K562 (cell line): ENCODE data around the gene WIPF3. TPM values are rescaled to one million over a fixed set of nuclear protein-coding genes. Genes with fewer than 3 reads are reported as not detected.

Source experiments
- BRCA1 ChIP-seq, 2 experiments: fragments of 450-650 bp in 1 of 2; sonication (generic) in 1 of 2; formaldehyde crosslinking in 1 of 2; IDR thresholded peaks; 2 replicates each; pipeline versions ENCODE4 v1.5.0 to v1.6.1; 2017 to 2020; ENCODE audit warnings: mild to moderate bottlenecking in 1 of 2, missing genetic modification reagents in 1 of 2
- FOSL1 ChIP-seq: fragments of 200-800 bp; sonication (Bioruptor generic); conservative IDR thresholded peaks from 2 replicates; pipeline ENCODE4 v1.6.1; 2016; ENCODE audit warnings: missing genetic modification characterization, missing compliant biosample characterization
- GABPA ChIP-seq: fragments of 200-800 bp; sonication (Bioruptor generic); conservative IDR thresholded peaks from 2 replicates; pipeline ENCODE4 v1.6.1; 2016; ENCODE audit warnings: low read depth, missing genetic modification characterization, missing compliant biosample characterization
- KDM2B ChIP-seq: fragments of 250-450 bp; sonication (Bioruptor Pico); IDR thresholded peaks from 2 replicates; pipeline ENCODE4 v1.8.0; 2021; ENCODE audit warnings: mild to moderate bottlenecking, moderate library complexity
- LARP7 ChIP-seq: fragments of 450-650 bp; IDR thresholded peaks from 2 replicates; pipeline ENCODE4 v1.6.1; 2016
- MCM7 ChIP-seq, 2 experiments: fragments of 450-650 bp; IDR thresholded peaks; 2 replicates each; pipeline ENCODE4 v1.6.1; 2016 to 2018
- POLR2AphosphoS5 ChIP-seq: IDR thresholded peaks from 2 replicates; pipeline ENCODE4 v1.6.1; 2011; ENCODE audit warnings: mild to moderate bottlenecking, low read depth, low read length, moderate library complexity; ENCODE audit not compliant: control insufficient read depth, insufficient read depth
- PTTG1 ChIP-seq: fragments of 450-650 bp; IDR thresholded peaks from 2 replicates; pipeline ENCODE4 v1.6.1; 2016; ENCODE audit warnings: low read depth, mild to moderate bottlenecking, missing genetic modification characterization, missing compliant biosample characterization
- RCOR1 ChIP-seq, 2 experiments: IDR thresholded peaks; 2 replicates each; pipeline ENCODE4 v1.6.1; 2012; ENCODE audit warnings: low read depth in 2 of 2, low read length in 2 of 2, borderline replicate concordance in 1 of 2, improper control_type of control experiment in 1 of 2
- SNAPC5 ChIP-seq: fragments of 250-450 bp; sonication (Bioruptor Pico); IDR thresholded peaks from 2 replicates; pipeline ENCODE4 v1.8.0; 2021; ENCODE audit warnings: moderate library complexity, mild to moderate bottlenecking, inconsistent platforms
- ZFP36 ChIP-seq: fragments of 150-350 bp; IDR thresholded peaks from 2 replicates; pipeline ENCODE4 v1.6.1; 2018; ENCODE audit warnings: low read length, low read depth; ENCODE audit not compliant: partially characterized antibody
- ZNF551 ChIP-seq: fragments of 250-450 bp; sonication (Bioruptor Pico); IDR thresholded peaks from 2 replicates; pipeline ENCODE4 v1.5.0; 2021; ENCODE audit warnings: mild to moderate bottlenecking, moderate library complexity
- ZNF696 ChIP-seq: fragments of 250-450 bp; sonication (Bioruptor Pico); conservative IDR thresholded peaks from 2 replicates; pipeline ENCODE4 v1.4.0; 2020; ENCODE audit warnings: mild to moderate bottlenecking, moderate library complexity
- ZNF780A ChIP-seq: fragments of 250-450 bp; sonication (Bioruptor Pico); IDR thresholded peaks from 2 replicates; pipeline ENCODE4 v1.5.0; 2021; ENCODE audit warnings: mild to moderate bottlenecking
- polyA plus RNA-seq, 8 experiments: library from polyadenylated mRNA; depleted of rRNA in 4 of 8; stranded (reverse) in 5 of 8; unstranded in 3 of 8; fragments of >200 nt; fragmentation: Nextera tagmentation in 2 of 8; fragmentation: Illumina TruSeq in 1 of 8; extraction: Ambion mirVana in 2 of 8; extraction: Trizol in 1 of 8; gene quantifications; 2 replicates each; pipeline versions ENCODE4 v1.2.1 to v1.2.3, GENCODE V29; 2011 to 2014; ENCODE audit warnings: inconsistent platforms in 1 of 8, missing spikeins in 1 of 8
- total RNA-seq, 7 experiments: library from RNA; depleted of rRNA in 6 of 7; stranded (reverse); fragments of >200 nt in 6 of 7; fragmentation: Illumina TruSeq in 2 of 7; extraction: Trizol in 2 of 7; gene quantifications; 2 replicates each; pipeline versions ENCODE4 v1.2.1 to v1.2.3, GENCODE V29; 2011 to 2021; ENCODE audit warnings: low replicate concordance in 1 of 7
- TF ChIP-seq, protein P1 (sequence below): fragments of 250-450 bp; sonication (Bioruptor Pico); IDR thresholded peaks from 2 replicates; pipeline ENCODE4 v1.5.0; 2021; ENCODE audit warnings: mild to moderate bottlenecking, moderate library complexity
- TF ChIP-seq, protein P2 (sequence below): fragments of 250-450 bp; sonication (Bioruptor Pico); IDR thresholded peaks from 2 replicates; pipeline ENCODE4 v1.8.0; 2021; ENCODE audit warnings: borderline replicate concordance, mild to moderate bottlenecking, moderate library complexity; ENCODE audit not compliant: poor library complexity, severe bottlenecking
- TF ChIP-seq, protein P3 (sequence below): fragments of 450-650 bp; IDR thresholded peaks from 2 replicates; pipeline ENCODE4 v1.6.1; 2017; ENCODE audit warnings: antibody characterized with exemption, mild to moderate bottlenecking
- TF ChIP-seq, protein P4 (sequence below): fragments of 450-650 bp; conservative IDR thresholded peaks from 2 replicates; pipeline ENCODE4 v1.6.1; 2016; ENCODE audit warnings: missing genetic modification characterization, low read depth, mild to moderate bottlenecking, control low read depth, missing compliant biosample characterization

Gene WIPF3
- total and polyA plus RNA-seq, 9 of the 15 experiments (the other 6 are each of a cell fraction or from before 2014, with no cell fraction given), result 0.18 to 3.2 (median 1.7) TPM

DNA sequence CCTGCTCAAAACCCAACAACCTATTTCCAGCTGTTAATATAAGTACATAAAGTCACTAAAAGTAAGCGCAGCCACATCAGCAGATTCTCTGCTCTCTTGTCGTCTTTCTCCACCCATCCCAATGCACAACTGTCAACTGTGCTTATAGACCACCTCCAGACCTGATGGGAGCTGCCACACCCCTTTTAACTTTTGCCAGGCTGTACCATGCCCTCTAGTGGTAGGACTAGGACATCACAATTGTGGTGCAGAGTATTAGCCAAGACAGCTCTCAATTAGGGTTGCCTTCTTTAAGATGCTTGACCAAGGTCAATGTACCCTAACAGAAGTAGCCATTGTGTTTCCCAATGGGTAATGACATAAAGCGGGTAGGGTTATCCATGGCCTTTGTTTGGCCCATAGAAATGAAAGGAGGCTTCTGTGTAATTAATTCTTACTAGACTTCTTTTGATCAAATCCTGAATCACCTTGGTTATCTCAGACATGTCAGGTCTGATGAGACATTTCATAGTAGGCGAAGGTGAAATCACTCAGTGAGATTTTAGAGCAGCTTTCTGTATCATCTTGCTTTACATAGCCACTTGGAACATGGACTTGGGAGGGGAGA lies 115.2 kb downstream of the WIPF3 start (continued):
- TF ChIP-seq, protein P1, sequence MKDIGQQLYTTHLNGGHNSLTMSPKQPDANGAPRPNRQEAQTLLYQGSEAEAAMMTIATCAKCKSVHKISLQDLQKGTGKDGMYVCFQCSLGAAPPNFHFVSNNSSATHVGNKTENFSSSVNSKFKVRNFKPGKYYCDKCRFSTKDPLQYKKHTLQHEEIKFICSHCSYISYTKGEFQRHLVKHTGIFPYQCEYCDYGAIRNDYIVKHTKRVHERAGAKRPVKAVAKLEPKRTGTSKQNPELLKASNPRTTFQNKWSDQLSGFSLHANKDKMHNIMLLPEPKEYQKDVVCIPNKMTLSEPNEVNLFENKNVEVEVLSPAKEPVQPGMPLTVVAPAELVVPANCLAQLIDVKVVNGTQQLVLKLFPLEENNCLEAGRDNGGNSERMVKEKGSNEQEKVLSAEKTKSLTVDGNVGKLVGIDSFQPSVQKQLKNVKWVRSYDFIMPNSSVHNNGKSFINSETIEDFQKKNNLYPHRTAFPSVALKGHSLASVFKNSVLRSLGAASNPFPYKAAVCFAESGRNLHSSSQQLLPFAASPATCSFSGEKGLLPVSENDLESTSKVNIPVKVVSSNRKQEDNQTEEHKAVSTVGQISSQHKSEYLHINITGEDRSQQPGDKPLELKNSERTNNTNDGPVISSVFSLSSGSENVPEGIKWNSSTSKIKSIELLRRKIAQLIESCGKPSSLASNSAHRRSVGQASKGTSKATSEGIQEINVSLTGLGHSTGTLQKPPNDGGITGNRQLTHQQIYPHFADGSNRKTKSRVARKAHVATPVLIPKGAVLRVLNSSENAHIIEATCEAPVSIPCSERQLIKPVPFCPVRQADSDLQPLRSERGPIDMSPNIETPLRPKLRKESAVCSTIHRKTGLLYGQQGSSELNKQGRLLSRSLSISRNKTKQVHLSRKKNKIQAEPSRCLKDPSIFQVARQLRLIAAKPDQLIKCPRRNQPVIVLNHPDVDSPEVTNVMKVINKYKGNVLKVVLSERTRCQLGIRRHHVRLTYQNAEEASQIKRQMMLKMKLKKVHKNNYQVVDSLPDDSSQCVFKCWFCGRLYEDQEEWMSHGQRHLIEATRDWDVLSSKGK (CRISPR knock-in tag), result no peak
- TF ChIP-seq, protein P2, sequence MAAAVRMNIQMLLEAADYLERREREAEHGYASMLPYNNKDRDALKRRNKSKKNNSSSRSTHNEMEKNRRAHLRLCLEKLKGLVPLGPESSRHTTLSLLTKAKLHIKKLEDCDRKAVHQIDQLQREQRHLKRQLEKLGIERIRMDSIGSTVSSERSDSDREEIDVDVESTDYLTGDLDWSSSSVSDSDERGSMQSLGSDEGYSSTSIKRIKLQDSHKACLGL, result no peak
- TF ChIP-seq ZNF780A (CRISPR knock-in tag) (no peak), FOSL1 (no peak), ZNF551 (CRISPR knock-in tag) (no peak), LARP7 (no peak), RCOR1 (IDR thresholded peaks at IDR 0.05; ENCODE audit: borderline replicate concordance in 1 of 2, low read depth in 2 of 2, low read length in 2 of 2) (peak in 1 of 2 experiments; percentile 38; a peak in 1 of 4 replicates), POLR2AphosphoS5 (no peak), SNAPC5 (CRISPR knock-in tag) (no peak), GABPA (tag) (no peak), ZNF696 (CRISPR knock-in tag) (no peak), KDM2B (CRISPR knock-in tag) (no peak), MCM7 (IDR thresholded peaks at IDR 0.05) (no peak), PTTG1 (tag) (no peak), BRCA1 (IDR thresholded peaks at IDR 0.05) (no peak), BRCA1 (CRISPR knock-in tag; IDR thresholded peaks at IDR 0.05) (no peak), ZFP36 (peak; percentile 11)
- TF ChIP-seq, protein P3, sequence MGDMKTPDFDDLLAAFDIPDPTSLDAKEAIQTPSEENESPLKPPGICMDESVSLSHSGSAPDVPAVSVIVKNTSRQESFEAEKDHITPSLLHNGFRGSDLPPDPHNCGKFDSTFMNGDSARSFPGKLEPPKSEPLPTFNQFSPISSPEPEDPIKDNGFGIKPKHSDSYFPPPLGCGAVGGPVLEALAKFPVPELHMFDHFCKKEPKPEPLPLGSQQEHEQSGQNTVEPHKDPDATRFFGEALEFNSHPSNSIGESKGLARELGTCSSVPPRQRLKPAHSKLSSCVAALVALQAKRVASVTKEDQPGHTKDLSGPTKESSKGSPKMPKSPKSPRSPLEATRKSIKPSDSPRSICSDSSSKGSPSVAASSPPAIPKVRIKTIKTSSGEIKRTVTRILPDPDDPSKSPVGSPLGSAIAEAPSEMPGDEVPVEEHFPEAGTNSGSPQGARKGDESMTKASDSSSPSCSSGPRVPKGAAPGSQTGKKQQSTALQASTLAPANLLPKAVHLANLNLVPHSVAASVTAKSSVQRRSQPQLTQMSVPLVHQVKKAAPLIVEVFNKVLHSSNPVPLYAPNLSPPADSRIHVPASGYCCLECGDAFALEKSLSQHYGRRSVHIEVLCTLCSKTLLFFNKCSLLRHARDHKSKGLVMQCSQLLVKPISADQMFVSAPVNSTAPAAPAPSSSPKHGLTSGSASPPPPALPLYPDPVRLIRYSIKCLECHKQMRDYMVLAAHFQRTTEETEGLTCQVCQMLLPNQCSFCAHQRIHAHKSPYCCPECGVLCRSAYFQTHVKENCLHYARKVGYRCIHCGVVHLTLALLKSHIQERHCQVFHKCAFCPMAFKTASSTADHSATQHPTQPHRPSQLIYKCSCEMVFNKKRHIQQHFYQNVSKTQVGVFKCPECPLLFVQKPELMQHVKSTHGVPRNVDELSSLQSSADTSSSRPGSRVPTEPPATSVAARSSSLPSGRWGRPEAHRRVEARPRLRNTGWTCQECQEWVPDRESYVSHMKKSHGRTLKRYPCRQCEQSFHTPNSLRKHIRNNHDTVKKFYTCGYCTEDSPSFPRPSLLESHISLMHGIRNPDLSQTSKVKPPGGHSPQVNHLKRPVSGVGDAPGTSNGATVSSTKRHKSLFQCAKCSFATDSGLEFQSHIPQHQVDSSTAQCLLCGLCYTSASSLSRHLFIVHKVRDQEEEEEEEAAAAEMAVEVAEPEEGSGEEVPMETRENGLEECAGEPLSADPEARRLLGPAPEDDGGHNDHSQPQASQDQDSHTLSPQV, result no peak
- TF ChIP-seq, protein P4, sequence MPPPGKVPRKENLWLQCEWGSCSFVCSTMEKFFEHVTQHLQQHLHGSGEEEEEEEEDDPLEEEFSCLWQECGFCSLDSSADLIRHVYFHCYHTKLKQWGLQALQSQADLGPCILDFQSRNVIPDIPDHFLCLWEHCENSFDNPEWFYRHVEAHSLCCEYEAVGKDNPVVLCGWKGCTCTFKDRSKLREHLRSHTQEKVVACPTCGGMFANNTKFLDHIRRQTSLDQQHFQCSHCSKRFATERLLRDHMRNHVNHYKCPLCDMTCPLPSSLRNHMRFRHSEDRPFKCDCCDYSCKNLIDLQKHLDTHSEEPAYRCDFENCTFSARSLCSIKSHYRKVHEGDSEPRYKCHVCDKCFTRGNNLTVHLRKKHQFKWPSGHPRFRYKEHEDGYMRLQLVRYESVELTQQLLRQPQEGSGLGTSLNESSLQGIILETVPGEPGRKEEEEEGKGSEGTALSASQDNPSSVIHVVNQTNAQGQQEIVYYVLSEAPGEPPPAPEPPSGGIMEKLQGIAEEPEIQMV (tag), result no peak
